HG03558 (cell line): ENCODE data around the gene DCTN5.
A peak's percentile ranks its signal among the peaks of the same experiment; 100 is the strongest.

Experiments used
- ATAC-seq: cut with Tn5 transposase; IDR thresholded peaks from one replicate; pipeline ENCODE4 v1.9.1; 2021; ENCODE audit warnings: moderate number of reproducible peaks; ENCODE audit not compliant: unreplicated experiment; ENCODE audit errors: extremely low read depth

Gene DCTN5

DNA sequence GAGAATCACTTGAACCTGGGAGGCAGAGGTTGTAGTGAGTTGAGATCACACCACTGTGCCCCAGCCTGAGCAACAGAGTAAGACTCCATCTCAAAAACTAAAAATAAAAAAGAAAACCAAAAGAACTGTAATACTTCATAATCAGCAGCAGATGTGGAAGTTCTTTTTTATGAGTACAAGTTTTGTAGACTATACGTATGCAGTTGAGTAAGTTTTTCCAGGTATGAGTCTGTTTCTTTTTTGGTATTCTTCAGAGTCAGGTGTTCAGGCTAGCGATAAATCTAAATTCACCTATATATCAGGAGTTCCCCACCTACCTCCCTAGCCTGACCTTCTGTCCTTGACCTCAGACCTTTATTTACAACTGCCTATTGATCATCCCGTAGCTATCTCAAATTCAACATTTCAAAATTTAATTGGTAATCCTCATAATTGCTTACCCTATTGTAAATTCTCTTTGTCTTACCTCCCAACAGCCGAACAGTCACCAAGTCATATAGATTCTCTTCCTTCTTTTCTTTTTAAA is 10.7 kb downstream of the DCTN5 start:
- no peak for ATAC-seq

DNA sequence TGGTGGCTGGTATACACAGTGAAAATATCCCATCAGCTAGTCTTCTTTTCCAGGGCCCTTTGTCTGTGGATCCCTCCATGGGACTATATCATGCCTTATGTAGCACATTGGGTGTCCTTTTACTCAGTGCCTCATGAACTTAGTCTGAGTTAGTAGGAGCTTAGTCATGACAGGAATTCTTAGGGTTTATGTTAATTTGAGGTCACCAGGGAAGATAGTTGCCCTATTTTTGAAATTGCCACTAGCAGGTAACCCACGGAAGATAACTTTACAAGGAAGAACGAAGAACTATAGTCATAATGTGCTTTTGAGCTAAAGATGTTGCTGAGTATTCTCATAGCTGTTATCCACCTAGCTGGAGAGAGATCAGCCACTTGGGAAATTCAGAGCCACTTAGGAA is 22.7 kb downstream of the DCTN5 start:
- ATAC-seq, result no peak

DNA sequence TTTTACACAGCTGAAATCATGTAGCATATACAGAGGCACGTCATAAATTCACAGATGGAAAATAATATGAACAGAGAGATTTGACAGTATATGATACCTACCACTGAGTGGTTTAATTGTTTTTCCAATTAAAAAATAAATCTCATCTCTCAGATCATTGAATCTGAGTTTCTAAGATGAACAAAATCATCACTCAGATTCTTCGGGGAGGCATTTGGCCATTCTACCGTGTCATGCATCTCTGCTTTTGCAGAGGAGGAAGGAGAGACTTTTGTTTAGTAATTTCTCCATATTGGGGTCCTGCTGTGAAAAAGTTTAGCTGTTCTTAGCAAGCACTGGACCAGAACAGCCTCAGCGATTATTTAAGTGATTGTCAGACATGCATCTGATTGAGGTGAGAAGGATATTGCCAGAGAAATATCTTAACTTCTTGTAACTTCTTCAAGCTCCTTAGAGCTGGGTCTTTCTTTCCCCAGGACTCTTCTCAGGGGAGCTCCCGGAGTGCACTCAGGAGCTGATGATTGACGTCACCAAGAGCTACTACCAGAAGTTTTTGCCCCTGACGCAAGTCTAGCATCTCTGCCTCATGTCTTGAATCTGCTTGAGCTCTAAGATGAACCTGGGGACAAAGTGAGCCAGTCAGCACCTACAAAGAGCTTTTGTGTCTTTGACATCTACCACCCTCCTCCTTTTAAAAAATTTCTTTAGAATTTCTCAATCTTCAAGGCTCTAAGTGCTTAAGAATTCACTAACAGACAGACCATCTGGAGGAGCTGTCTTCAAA is 25.5 kb downstream of the DCTN5 start:
- no peak for ATAC-seq

DNA sequence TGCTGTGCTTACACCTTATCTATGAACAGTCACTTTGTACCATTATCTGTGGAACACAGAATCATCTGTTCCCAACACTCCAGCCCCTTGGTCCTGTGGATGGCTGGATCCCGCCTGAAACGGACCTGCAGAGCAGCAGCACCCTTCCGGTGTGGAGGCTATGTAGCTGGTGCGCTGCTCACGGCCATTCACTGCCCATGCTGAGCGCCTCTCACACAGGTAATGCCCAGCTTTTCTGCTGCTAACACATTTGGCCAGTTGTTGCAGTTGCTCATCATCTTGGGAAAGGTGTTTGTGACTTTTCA is 26.0 kb downstream of the DCTN5 start:
- no peak for ATAC-seq

DNA sequence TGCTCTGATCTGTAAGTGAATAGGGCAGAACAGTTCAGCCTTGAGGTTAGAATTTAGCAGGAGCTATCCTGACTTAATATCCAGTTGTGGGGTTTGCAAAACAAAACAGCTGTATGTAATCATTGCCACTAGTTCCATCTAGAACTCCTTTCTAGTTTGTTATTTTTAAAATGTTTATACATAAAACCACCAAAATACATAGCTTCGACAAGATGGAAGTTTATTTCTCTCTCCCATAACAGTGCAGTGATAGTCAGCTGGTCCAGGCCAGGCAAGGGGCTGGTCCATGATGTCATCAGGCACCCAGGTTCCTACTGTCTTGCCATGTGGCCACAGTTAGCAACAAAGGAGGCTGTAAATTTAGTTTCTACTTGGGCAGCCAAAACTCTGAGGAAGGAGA is 27.0 kb downstream of the DCTN5 start:
- no peak for ATAC-seq

DNA sequence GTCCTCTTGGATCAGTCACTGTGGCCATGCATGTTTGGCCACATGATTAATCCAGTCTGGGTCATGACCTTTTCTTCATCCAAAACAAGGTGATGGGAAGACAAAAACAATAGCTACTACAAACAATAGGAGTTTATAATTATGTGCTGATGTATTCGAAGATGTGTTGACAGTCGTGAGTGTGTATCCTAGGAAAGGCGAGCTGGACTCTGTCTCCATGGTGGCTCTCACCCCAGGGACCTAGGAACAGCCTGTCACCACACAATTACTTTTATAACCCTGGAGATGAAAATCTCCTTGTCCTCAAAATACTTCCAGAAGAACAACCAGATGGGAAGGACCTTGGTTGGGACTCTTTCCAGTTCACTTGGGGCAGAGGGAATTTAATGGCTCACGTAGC is 27.6 kb downstream of the DCTN5 start:
- no peak for ATAC-seq

DNA sequence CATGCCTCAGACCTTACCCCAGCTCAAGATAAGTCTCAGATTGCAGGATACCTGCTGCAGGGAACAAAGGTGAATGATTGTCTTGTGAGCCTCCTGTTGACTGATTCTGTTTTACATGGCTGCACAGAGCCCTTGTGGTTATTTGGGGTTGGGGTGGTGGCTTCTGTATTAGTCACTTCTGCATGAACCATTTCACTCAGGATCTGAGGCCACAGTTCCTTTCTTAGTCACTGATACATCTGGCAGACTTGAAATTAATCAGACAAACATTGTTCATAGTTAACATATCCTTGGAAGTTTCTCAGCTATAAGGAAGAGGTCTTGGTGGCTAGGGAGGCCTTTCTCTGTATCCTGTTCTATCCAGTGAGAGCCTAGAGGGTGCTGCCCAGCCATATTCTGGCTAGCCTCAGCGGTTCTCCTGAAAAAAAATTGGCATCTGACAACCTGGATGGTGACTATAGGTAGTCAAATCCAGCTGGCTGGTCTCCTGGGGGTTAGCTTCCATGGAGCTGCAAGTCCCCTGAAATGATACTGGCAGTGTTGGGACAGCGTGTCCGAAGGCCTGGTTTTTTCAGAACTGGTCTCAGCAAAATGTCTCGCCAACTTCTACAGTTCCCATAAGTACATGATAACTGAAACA is 29.0 kb downstream of the DCTN5 start:
- peak; percentile 86 for ATAC-seq

DNA sequence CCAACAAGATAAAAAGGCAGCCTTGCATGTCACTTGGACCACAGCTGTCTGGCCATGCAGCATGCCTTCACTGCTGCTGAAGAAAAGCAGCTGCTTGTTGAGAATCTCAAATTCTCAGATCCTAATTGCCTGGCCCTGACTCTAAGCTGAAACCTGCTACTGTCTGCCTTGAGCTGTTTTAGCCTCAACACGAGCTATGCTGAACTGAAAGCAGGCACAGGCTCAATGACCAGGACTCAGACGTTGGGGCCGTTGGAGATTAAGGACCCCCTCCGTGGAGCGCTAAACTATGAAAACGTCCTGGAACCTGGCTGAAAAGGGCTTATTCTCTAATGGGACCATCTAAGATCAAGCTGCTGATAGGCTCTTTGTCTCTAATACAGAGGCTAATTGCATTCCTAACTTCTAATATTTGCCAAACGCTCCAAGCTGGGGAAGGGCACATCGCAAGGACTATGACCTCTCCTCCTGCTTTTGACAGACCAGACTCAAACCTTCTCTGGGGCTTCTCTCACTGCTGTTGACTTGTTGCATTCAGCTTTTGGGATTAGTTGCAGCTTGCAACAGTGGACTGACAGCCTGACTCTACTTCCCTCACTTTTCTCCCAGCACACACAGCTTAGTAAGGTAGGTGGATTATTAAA is 32.8 kb downstream of the DCTN5 start:
- ATAC-seq, result no peak

DNA sequence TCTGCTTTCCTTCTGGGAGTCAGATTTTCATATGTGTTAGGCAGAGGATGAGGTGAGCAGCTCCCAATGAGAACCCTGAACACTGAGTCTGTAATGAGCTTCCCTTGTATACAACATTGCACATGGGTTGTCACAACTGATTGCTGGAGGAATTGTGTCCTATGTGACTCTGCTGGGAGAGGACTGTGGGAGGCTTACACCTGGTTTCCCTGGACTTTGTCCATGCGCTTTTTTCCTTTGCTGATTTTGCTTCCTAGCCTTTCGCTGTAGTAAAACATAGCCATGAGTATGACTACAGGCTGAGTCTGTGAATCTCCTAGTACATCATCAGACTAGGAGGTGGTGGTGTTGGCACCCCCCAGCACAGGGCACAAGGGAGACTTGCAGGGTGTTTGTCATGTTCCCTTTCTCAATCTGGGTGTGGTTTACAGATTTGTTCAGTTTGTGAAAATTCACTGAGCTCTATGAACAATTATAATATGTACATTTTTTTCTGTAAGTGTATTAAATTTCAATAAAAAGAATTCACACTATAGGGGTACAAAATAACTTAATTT is 35.7 kb downstream of the DCTN5 start:
- ATAC-seq, result no peak

DNA sequence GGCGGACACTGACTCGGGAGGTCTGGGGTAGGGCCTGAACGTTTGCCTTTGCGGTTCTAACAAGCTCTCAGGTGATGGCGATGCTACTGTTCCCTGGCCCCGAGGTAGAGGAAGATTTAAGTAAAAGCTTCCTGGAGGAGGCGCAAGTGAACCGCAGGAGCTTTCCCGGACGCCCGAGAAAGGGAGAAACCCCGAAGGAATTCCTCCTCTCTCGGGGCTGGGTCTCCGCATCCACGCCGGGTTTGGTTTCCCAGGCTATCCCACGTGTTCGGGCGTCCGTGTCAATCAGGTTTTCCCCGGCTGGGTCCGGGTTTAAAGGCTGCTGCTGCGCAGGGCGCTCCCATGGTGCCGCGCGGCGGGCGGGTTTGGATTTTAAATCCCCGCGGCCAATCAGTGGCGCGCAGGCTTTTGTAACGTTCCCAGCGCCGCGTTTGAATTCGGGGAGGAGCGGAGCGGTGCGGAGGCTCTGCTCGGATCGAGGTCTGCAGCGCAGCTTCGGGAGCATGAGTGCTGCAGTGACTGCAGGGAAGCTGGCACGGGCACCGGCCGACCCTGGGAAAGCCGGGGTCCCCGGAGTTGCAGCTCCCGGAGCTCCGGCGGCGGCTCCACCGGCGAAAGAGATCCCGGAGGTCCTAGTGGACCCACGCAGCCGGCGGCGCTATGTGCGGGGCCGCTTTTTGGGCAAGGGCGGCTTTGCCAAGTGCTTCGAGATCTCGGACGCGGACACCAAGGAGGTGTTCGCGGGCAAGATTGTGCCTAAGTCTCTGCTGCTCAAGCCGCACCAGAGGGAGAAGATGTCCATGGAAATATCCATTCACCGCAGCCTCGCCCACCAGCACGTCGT is 37.4 kb downstream of the DCTN5 start, which contains the start of gene PLK1:
Gene PLK1, plus strand, starts transcription at position 460 of the 844 bp plus-strand sequence. Its CDS starts 44 bp downstream, at position 504.
- peak; percentile 71 for ATAC-seq

DNA sequence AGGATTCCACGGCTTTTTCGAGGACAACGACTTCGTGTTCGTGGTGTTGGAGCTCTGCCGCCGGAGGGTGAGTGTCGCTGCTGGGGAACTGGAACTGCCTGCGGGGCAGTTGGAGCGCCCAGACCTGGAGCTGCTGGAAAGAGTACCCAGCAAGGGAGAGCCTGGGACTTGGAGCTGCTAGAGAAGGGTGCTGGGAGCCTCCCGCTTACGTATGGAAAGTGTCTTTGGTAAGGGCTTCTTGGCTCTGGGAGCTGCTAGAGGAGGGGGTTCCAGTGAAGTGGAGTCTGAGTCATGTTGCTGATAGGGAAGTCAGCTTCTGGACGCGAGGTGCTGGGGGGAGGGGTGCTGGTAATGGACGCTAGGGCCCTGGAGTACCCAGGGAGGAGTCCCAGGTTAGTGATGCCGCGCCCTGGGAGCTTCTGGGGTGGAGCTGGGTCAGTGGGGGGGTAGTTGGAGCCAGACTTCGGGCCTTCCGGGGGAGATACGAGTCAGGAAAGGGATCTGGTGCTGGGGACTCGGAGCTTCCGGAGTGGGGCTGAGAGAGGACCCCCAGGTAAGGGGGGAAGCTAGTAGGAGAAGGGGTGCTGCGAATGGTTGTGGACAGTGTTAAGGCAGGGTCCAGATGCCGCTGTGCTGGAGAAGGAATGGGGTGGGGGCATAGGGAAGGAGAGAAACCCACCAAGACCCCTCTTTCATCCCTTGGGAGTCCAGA is 38.2 kb downstream of the DCTN5 start:
- no peak for ATAC-seq

DNA sequence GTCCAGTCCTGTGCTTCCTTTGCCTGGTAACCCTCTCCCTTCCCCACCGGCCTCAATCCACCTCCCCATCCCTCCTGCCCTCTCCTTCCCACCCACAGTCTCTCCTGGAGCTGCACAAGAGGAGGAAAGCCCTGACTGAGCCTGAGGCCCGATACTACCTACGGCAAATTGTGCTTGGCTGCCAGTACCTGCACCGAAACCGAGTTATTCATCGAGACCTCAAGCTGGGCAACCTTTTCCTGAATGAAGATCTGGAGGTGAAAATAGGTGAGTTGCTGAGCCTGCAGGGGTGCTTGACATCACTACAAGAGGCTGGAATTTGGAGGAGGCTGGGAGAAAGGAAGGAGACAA is 38.7 kb downstream of the DCTN5 start:
- no peak for ATAC-seq

DNA sequence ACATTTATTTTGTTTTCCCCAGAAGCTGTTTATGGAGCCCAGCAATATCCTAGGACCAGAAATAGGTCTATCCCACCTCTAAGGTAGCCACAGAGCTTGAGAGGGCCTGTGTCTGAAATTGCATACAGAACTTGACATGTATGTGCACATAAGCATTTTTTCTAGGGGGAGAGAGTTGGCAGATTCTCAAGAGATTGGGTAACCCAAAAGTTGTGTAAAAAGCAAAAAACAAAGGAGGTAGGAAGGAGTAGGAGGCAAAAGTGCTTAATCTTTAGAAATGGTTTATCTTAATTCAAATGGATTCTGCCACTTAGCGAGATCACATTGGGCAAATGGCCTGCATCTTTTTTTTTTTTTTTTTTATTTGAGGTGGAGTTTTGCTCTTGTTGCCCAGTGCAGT is 40.9 kb downstream of the DCTN5 start:
- no peak for ATAC-seq

DNA sequence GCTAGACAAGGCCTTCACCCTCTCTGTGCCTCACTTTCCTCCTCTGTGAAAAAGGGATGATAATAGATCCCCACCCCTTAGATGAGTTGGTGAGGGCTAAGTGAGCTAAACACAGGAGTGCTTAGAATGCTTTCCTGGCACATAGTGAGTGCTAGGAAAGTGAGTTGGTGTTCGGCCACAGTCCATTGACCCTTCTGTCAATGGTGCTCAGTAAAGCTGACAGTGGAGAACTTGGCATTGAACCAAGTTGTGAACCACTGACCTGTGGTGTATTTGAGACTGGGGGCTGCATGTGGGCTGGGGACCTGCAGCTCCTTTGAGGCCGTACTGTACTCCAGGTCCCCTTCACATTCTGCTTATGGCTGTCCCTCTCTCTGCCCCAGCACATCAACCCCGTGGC is 42.2 kb downstream of the DCTN5 start:
- no peak for ATAC-seq

DNA sequence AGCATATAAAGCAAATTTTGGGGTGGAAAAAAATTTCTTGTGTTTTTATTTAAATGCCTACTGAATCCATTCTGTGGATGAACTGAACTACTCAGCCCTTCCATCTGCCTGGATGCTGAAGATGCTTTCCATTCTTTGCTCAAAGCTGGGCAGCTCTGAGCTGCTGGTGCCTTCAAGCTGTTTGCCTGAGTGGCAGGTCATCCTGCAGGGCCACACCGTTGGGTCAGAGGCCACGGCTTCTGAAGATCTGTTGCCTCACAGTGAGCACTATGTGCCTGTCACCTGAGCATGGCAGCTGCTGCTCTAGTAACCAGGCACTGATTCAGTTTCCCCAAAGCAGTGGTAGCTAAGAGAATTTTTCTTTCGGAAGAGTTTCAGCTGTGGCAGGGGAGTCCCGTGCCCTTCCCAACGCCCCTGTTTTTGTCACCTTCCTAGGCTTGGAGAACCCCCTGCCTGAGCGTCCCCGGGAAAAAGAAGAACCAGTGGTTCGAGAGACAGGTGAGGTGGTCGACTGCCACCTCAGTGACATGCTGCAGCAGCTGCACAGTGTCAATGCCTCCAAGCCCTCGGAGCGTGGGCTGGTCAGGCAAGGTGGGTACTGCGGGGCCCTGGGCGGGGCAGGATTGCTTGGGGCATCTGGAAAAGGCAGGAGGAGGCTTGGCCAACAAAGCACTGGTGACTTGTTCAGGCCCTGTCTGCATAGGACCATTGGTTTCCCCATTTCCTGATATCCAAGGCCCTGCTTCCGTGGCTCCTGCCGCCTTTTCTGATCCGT is 46.0 kb downstream of the DCTN5 start:
- ATAC-seq, result no peak

DNA sequence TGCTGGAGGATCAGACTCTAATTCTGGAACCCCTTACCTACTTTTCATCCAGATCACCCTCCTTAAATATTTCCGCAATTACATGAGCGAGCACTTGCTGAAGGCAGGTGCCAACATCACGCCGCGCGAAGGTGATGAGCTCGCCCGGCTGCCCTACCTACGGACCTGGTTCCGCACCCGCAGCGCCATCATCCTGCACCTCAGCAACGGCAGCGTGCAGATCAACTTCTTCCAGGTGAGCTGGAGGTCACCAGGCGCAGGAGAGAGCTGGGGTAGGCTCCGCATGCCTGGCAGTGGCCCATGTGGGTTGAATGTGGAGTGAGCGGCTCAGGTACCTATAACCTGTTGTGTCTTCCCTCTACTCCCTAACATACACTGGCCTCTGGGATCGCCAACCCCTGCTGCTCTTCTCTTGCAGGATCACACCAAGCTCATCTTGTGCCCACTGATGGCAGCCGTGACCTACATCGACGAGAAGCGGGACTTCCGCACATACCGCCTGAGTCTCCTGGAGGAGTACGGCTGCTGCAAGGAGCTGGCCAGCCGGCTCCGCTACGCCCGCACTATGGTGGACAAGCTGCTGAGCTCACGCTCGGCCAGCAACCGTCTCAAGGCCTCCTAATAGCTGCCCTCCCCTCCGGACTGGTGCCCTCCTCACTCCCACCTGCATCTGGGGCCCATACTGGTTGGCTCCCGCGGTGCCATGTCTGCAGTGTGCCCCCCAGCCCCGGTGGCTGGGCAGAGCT is 48.3 kb downstream of the DCTN5 start:
- no peak for ATAC-seq

DNA sequence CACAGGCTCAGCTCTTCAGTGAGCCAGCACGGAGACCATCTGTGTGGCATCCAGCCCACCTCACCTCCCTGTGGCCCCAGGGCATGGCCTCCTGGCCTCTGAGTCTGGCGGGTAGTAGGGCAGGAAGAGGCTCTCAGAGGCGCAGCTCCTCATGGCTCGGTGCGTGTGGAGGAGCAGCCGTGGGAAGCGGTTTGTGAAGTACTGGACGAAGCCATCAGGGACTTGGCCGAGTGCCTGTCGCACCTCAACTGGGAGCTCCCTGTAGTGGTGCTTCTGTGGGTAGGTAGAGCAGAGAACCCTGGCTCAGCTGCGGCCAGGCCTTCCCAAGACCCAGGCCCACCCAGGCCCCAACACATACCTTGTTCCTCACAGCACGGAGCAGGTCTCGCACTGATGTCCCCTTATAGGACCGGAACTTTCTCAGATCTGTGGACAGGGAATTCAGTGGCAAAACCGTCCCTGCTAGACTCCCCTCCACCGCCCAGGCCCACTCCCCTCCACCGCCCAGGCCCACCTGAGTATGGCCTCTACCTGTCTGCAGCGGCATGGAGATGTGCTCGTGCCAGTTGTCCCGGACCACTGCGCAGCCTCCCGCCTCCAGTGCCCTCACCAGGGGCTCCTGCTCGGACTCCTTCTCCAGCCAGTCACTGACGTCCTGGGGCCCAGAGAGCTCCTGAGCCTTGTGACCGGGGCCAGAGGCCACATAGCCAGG is 49.7 kb downstream of the DCTN5 start:
- no peak for ATAC-seq
